C4-2B (cell line): Measurements from ENCODE around the gene EXD3.

Experiments
- ZFX ChIP-seq: fragments of 450-650 bp; IDR thresholded peaks from 2 replicates; pipeline ENCODE4 v1.6.1; 2017
- TF ChIP-seq, protein P1 (sequence below): fragments of 450-650 bp; conservative IDR thresholded peaks from 2 replicates; pipeline ENCODE4 v1.5.1; 2017; ENCODE audit warnings: mild to moderate bottlenecking

DNA sequence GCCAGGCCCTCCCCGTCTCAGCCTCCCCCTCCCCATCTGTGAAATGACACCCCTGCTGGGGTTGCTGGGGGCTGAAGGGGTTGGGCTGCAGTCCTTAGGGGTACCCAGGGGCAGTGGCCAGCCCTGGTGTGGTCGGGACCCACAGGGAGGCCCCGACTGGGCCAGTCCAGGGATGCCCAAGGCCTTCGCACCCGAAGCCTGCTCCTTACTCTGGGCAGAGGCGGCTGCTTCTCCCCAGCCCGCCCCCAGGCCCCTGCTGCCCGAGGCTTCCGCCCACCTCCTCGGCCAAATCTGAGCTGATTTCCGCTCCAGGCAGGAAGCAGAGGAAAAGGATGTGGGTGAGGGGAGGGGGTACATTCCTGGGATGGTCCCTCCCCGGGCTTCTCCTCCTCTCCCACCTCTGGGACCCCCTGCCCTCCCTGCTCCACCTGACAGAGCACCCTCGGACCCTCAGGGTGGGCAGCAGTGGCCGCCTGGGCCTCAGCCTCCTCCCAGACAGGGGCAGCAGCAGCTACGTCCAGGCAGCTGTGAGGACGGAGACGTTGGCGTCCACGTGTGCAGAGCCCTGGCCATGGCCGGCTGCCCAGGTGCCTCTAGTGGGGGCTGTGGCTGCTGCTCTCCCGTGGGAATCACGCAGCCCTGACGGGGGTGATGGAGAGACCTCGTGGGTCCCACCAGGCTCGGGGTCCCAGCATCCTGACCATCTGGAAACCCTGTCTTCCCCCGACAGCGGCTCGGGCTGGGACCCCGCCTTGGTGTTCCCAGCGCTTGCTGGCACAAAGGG lies 116.7 kb downstream of the EXD3 start:
- TF ChIP-seq, protein P1, sequence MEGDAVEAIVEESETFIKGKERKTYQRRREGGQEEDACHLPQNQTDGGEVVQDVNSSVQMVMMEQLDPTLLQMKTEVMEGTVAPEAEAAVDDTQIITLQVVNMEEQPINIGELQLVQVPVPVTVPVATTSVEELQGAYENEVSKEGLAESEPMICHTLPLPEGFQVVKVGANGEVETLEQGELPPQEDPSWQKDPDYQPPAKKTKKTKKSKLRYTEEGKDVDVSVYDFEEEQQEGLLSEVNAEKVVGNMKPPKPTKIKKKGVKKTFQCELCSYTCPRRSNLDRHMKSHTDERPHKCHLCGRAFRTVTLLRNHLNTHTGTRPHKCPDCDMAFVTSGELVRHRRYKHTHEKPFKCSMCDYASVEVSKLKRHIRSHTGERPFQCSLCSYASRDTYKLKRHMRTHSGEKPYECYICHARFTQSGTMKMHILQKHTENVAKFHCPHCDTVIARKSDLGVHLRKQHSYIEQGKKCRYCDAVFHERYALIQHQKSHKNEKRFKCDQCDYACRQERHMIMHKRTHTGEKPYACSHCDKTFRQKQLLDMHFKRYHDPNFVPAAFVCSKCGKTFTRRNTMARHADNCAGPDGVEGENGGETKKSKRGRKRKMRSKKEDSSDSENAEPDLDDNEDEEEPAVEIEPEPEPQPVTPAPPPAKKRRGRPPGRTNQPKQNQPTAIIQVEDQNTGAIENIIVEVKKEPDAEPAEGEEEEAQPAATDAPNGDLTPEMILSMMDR: no peak
- no peak for TF ChIP-seq ZFX
